Measurements from ENCODE around the gene TAS2R60. TPM values are rescaled to one million over a fixed set of nuclear protein-coding genes. Genes with fewer than 3 reads are reported as not detected.
"Not testable (repeated sequence)": the region's sequence is repeated elsewhere in the genome, so short reads cannot be mapped to it uniquely, and the experiment has no call there.

Gene TAS2R60, protein sequence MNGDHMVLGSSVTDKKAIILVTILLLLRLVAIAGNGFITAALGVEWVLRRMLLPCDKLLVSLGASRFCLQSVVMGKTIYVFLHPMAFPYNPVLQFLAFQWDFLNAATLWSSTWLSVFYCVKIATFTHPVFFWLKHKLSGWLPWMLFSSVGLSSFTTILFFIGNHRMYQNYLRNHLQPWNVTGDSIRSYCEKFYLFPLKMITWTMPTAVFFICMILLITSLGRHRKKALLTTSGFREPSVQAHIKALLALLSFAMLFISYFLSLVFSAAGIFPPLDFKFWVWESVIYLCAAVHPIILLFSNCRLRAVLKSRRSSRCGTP
- not detected in 2 replicates for total RNA-seq

DNA sequence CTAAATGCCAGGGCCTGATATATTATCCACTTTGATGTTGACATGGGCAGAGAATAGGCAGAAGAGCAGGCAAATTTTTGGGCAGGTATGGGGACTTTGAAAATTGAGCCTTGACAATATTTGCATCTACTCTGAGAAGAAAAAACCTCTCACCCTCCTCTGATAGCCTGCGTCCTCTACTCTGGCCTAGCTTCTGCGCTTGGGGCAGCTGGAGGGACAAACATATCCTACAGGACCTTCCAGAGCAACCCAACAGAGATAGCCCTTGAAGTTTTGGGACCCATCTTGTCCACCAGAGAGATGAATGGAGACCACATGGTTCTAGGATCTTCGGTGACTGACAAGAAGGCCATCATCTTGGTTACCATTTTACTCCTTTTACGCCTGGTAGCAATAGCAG is at the start of gene TAS2R60:
TAS2R60 (plus strand) TSS at position 301 of the 400 bp plus-strand sequence; CDS start at position 301, 0 bp downstream.
- intact Hi-C loops (cut with micrococcal nuclease), result no loop called here

DNA sequence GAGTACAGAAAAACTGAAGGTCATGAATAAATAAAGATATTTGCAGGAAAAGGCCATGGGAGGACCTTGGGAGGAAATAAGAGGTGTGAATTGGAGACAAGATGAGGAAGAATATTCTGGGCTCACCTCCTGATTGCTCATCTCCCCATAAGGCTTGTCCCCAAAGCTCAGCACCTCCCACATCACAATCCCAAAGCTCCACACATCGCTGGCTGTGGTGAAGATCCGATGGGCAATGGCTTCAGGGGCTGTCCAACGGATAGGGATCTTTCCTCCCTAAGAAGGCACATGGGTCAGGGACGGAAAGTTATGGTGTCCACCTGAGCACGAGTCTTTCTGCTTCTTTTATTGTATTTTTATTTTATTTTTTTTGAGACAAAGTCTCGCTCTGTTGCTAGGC is 49.2 kb upstream of the TAS2R60 start:
- intact Hi-C loops (cut with micrococcal nuclease), result no loop called here

DNA sequence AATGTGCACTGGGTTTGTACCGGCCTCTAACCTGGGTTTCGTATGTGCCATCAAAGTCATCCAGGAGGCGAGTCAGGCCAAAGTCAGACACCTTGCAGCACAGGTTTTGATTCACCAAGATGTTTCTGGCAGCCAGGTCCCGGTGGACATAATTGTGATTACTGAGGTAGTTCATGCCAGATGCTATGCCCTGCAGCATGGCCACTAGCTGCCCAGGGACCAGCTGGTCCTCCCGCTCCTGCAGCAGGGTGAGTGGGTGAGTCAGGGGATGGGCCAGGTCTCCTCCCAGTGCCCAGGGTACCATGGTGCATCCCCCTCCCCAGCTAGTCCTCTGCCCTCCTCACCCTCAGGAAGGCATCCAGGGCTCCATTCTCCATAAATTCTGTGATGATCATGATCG is 48.5 kb upstream of the TAS2R60 start:
- intact Hi-C loops (cut with micrococcal nuclease), result no loop called here

DNA sequence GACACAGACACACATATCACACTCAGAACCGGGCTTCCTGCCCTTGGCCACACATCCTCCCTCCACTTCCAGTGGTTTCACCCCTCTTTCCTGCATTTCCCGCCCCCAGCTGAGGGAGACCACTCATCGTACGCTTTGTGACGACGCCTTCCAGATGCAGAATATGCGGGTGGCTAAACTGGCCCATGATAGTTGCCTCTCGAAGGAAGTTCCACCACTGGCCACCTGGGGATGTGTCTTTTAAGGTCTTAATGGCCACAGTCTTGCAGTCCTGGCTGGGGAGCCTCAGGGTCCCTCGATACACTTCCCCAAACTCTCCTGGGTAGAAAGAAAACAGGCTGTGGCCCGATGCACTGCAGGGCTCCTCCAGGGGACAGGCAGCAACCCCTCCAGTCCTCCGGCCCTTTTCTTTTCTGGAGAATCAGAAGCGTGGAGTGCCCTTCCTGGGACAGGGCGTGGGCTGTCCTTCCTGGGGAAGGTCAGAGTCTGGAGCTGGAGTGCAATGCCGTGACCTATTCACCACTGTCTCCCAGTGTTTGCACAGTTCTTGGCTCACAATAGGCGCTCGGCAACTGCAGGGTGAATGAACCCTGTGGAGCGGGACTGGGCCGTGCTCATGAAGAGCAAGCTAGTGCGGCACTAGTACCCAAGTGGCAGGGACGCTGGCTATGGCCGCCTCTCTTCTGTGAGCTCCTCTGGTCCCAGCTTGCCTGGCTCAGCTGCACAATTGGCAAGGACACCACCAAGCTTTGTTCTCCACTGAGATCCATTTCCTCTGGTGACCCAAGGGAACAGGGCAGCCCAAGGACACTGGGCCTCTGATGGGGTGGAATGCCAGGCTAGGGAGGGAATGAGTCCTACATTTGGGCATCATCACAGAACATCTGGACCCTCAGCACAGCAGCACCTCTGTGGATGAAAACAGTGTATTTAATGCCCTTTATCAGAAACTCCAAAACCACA is 47.8 kb upstream of the TAS2R60 start:
- intact Hi-C loops (cut with micrococcal nuclease), result no loop called here

DNA sequence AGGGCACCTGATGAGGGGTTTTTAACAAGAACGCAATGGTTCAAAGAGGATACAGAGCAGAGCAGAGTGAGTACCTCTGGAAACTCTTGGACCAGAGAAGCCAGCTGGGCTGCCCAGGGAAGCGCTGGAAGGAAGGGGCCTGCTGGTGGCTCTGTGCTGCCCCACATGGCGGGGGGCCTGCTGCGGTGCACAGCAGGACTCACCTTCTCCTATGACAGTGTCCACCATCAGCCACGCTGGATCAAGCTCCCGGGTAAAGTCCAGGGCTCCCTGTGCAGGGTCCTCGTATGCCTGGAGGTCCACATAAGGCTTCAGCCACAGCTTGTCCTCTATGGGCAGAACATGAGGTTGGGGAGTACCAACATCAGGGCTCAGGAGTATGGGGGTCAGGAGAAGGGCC is 47.1 kb upstream of the TAS2R60 start:
- intact Hi-C loops (cut with micrococcal nuclease), result no loop called here

DNA sequence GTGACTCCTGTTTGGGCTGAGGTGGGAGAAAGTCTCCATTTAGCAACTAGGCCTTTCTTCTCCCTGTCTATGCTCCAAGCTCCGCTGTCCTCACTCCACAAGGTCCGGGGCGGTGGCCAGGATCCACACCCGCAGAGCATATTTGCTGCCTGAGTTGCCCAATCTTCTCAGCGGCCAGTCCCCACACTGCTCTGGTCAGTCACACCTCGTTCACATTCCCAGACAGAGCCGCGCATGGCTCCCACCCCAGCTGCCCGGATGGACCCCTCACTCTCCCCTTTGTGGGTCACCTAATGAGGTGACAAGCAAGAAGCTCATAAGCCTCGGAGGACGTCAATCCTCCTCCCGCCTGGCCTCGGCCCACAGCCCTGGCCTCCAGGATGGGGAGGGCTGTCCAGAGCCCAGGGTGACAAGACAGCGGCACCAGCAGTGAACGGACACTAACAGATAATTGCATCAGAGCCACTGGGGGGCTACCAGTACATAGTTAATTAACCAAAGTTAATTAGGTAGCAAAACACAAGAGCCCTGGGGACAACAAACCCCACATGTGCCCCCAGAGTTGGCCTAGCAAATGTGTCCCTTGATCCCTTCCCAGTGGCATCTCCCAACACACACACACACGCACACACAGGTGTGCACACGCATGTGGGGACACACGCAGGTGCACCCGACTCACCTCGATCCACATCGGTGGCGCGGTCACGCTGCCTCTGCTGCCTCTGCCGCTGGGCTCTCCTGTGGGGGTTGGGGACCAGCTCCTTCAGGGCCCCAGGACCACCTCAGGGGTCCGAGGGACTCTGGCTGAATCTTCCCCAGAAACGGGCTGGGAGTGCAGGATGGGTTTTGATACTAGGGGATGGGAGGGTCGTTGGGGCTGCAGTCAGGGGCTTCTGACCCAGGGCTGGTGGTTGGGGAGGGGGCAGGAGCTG is 46.4 kb upstream of the TAS2R60 start:
- intact Hi-C loops (cut with micrococcal nuclease), result no loop called here

DNA sequence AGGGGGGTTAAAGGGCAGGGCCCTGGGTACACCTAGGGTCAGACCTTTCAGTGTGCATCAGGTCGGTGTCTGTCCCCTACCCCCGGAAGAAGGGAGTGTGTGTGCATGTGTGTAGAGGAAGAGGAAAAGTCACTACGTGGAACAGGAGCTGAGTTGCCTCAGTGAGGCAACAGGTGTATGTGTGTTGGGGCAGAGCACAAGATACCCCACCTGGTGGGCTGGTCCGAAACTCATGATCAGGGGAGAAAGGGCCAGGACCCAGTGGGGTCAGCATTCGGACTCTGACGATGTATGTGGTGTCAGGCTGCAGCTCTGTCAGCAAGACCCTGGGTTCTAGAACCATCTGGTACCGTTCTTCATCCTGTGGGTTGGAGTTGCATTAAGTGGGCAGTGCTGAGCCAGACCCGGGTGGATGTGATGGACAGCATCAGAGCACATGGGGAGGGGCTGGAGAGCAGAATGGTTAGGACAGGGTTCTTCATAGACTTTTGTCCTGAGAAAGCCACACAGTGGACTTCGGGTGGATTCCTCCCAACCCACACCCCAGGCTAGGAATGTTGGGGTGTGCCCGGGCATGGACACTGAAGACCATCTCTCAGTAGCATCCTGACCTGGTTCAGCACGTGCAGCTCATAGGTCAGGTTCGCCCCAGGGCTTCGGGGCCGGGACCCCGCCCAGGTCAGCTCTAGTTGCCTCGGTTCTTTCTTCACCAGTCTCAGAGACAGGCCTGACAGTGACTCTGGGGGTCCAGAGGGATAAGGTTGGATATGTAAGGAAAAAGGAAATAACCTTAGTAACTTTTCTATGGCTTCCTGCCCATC is 45.3 kb upstream of the TAS2R60 start:
- intact Hi-C loops (cut with micrococcal nuclease), result no loop called here

DNA sequence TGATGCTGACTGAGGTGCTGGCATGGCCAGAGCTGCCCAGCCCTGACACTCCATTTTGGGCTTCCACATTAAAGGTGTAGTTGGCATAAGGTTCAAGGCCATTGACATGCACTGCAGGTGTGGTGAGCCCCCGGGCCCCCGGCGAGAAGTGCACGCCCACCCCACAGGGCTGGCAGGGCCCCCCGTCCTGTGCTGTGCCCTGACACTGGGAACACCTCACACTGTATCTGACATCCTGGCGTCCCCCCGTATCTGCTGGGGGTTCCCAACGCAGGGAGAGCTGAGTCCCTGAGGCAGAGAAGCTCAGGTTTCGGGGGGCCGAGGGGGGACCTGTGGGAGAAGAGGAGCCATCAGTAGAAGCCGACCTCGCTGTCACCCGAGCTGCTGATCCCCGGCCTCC is 44.6 kb upstream of the TAS2R60 start:
- intact Hi-C loops (cut with micrococcal nuclease), result no loop called here

DNA sequence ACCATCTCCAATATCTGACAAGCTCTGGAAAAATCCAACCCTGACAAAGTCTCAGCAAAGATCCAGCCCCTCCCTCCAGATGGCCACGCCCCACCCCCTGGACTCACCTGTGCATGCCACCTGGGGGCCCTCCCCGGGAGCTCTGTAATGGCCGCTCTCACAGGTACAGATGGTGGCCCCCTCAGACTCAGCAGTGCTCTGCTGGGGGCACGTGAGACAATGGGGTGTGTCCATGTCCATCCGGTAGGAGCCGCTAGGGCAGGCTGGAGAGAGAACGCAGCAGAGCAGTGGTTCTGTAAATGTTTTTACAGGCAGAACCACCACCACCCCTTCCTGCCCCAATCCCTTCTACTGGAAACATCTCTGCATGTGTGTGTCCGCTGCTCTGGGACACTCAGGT is 44.1 kb upstream of the TAS2R60 start:
- intact Hi-C loops (cut with micrococcal nuclease), result no loop called here

DNA sequence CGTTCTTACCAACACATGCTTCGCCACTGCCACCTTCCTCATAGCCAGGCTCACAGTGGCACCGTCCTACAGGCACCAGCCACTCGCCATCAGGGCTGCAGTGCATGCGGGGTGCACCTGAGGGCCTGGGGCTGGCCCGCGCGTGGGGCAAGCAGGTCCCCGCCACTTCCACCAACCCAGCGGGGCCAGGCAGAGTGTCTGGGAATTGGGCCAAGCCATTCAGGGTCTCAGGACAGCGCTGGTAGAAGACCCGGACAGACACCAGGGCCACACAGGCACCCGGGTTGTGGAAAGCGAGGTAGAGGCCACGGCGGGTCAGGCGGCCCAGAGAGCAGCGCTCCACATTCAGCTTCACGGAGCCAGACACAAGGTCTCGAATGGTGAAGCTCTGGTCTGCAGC is 43.6 kb upstream of the TAS2R60 start:
- intact Hi-C loops (cut with micrococcal nuclease), result no loop called here

DNA sequence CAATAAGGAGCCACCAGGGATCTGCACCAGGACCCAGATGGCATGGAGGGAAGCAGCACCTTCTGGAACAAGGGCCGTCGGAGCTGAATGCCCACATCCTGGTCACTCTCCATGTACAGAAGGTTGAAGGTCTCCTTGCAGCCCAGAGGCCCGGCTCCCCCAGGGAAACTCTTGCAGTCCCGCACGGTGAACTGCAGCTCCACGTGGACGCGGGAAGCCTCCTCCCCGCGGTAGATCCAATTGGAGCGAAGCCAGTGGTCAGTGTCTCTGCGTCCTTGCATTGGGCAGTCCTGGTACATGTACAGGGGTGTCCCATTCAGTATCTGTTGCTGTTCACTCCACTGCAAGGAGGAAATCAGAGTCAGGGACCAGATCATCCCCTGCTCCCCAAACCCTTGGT is 42.0 kb upstream of the TAS2R60 start:
- intact Hi-C loops (cut with micrococcal nuclease), result no loop called here

DNA sequence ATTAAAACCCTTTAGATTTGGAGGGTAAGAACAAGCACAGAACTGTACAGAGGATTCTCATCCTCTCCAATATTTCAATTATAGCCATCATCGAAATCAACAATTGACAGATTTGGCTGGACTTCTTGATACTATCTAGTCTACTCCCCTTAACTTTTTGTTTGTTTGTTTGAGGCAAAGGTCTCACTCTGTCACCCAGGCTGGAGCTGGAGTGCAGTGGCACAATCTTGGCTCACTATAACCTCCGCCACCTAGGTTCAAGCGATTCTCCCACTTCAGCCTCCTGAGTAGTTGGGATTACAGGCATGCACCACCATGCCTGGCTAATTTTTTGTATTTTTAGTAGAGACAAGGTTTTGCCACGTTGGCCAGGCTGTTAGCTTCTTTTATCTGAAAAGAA is 41.0 kb upstream of the TAS2R60 start:
- intact Hi-C loops (cut with micrococcal nuclease), result not testable (repeated sequence)

DNA sequence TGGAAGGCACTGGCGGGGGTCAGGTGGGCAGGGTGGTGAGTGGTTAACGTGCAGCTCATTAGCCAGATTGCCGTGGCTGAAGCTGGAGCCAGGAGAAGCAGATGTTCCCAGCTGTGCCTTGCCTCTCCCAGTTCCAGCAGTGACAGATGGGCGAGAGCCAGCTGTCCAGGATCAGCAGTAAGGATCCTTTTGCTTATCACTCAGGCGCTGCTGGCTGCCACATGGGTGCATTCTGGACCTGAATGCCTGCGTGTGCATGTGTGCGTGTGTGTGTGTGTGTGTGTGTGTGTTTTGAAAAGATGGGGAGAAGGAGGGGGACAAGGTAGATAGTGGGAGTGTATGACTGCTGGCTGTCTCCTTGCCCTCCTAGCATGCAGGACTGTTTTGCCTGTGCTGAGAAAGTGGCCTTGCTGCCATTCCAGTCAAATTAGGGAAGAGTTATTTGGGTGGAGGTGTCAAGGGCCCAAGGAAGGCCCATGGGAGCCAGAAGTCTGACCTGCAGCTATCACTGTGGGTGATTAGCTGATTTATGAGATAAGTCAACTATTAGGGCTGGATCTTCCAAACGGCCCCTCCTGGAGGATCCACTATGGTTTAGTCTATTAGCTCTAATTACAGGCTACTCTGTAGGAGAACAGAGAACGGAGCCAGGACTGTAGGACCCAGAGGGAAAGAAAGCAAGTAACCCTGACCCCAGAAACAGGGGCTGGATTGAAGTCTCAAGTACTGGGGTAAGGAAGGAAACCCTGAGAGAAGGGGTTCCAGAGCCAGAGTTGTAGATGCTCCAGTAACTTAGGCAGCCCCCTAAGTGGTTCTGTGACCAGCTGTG is 37.9 kb upstream of the TAS2R60 start:
- intact Hi-C loops (cut with micrococcal nuclease), result loop anchor here (5.0 kb wide), 1 partner anchor 497 kb away; the partner anchor contains the start of gene TCAF1

DNA sequence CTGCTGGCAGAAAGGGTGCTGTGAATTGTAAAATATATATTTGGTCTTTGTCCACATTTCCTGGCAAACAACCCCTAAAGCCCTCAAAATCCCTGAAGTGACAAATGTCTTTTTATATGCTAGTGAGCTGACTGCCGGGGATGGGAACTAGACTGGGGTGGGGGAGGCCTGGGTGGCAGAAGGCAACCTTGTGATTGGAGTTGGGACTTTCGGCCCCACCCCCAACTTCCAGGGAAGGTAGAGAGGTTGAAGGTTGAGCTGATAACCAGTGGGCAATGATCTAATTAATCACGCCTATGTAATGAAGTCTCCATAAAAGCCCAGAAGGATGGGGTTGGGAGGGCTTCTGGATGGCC is 37.3 kb upstream of the TAS2R60 start:
- intact Hi-C loops (cut with micrococcal nuclease), result loop anchor here (5.0 kb wide), 1 partner anchor 496 kb away; the partner anchor contains the start of gene TCAF1

DNA sequence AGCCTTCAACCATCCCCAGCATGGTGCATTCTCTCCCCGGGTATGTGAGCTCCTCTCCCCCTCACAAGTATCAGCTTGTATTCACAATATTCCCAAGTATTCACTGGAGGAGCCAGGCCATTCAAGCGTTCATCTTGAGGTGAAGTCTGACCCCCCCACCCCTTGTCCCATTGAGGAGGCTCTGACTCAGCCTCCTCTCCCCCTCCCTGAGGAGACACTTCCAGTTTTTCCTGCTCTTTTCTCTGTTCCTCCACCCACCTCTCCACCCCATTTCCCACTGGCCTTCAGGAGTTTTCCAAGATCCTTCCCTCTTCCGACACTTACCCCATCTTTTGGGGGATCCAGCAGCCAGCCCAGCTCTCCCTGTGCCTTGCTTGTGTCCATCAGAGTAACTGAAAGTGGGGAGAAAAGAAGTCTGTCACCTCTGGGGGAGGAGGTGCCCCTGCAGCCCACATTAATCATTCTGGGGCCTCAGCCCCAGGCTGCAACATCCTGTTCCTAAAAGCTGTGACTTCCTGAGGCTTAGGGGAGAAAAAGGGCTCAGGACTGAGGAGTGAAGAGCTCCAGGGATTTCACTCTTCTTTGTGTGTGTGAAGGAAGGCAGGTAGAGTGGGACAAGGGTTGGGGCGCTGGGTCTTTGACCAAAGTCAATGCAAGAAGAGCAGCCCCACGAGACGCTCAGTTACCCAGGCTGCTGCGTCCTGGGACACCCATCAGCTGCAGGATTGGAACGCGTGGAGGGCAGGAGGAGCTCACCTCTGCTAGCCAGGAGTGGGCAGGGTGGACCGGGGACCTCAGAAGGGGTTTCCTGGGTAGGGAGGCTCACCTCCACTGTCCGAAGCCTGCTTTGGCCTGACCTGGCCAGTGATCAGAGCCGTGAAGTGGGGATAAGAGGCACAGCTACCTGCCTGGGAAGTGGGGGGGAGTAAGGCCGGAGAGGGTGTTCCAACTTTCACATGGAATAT is 35.7 kb upstream of the TAS2R60 start:
- intact Hi-C loops (cut with micrococcal nuclease), result loop anchor here (1.0 to 5.0 kb wide), 3 partner anchors 23 to 495 kb away; partner anchors contain the start of genes TCAF1 and ZYX

DNA sequence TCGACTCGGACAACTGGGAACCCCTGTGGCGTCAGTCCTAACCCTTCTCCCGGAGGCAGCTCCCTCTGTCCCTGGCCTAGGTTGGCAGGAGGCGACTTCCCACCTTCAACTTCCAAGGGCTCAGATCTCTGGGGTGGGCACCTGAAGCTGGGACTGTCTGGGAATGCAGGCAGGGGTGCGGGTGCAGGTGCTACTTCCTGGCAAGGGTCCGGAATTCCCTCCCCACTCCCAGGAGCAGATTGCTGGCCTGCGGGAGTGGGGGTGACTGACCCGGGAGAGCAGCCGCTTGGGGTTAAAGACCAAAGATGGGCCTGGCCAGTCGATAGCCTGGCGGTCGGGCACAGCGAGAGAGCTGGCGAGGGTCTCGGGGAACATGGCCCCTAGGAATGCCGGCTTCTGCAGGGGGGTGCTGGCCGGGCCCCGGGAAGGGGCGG is 35.0 kb upstream of the TAS2R60 start:
- intact Hi-C loops (cut with micrococcal nuclease), result loop anchor here (1.0 to 5.0 kb wide), 2 partner anchors 27 to 494 kb away; partner anchors contain the start of genes TCAF1 and ZYX

DNA sequence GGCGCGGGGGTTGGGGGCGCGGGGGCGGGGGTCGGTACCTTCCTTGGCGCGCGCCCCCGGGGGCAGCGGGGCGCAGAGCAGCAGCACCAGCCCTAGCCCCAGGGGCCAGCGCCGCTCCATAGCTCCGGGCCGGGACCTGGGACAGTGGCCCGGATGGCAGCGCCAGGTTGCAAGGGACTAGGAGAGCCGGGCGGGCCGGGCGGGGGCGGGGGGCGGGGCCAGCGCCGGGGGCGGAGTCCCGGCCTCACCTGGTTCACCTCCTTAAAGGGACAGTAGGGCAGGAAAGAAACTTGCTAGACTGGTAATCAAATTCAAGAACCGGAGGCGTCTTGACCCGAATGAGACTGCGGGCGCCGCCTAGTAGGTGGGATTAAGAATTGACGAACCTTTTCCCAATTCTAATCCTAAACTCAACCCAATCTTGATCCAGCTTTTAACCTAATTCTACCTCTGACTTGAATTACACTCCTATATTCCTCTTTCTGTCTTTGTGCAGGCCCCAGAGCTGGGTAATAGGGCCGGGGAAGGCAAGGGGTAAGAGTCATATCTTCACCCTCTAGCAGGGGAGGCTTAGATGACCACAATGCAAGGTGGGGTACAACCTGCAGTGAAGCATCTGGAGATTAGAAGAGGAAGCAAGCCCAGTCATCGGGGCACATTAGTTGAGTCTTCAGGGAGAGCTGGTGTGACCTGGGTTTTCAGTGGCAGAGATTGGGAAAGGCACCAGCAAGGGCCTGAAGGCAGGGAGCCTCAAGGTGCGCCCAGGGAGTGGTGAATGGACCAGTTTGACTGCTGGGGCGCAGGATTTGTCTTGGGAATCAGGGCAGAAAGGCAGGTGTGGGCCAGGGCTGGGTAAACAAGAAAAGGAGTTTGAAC is 34.3 kb upstream of the TAS2R60 start, which contains the start of gene EPHA1:
EPHA1 (minus strand) TSS at position 171 of the 876 bp plus-strand sequence; CDS start at position 120, 51 bp downstream.
- intact Hi-C loops (cut with micrococcal nuclease), result loop anchor here (1.0 to 5.0 kb wide), 2 partner anchors 28 to 493 kb away; partner anchors contain the start of genes TCAF1 and ZYX

Measured in T-helper 1 cell treated with Interleukin-12 subunit alpha and Interleukin-12 subunit beta and Interleukin-4 antibody, amounts not matched to agents 30 ng/mL and 1 ng/mL, for 36 hours (primary cell).